ENCODE data around the gene DDX10.
"Not testable (repeated sequence)": the region's sequence is repeated elsewhere in the genome, so short reads cannot be mapped to it uniquely, and the experiment has no call there.

DDX10 gene

GRCh38 chr11:108768964-108769363 is 104.1 kb downstream of the DDX10 start:
- DNase-seq (ENCODE audit: low read depth in 4 of 4, low spot score in 1 of 4) = no peak

- DNase-seq (ENCODE audit: low read depth in 4 of 4, low spot score in 1 of 4) = no peak
Measured at GRCh38 chr11:108774037-108774730, 109.3 kb downstream of the DDX10 start.

GRCh38 chr11:108775324-108775723 is 110.5 kb downstream of the DDX10 start:
- no peak for DNase-seq (ENCODE audit: low read depth in 4 of 4, low spot score in 1 of 4)

GRCh38 chr11:108779147-108779546 is 114.3 kb downstream of the DDX10 start:
- DNase-seq (ENCODE audit: low read depth in 4 of 4, low spot score in 1 of 4) = not testable (repeated sequence)

GRCh38 chr11:108780119-108780518 is 115.2 kb downstream of the DDX10 start:
- no peak for DNase-seq (ENCODE audit: low read depth in 4 of 4, low spot score in 1 of 4)

GRCh38 chr11:108781946-108782345 is 117.1 kb downstream of the DDX10 start:
- DNase-seq (ENCODE audit: low read depth in 4 of 4, low spot score in 1 of 4) = no peak

- DNase-seq (ENCODE audit: low read depth in 4 of 4, low spot score in 1 of 4) = no peak
Measured at GRCh38 chr11:108786281-108786990, 121.6 kb downstream of the DDX10 start.

- no peak for DNase-seq (ENCODE audit: low read depth in 4 of 4, low spot score in 1 of 4)
Measured at GRCh38 chr11:108787105-108787504, 122.2 kb downstream of the DDX10 start.

- no peak for DNase-seq (ENCODE audit: low read depth in 4 of 4, low spot score in 1 of 4)
Measured at GRCh38 chr11:108788565-108789199, 123.8 kb downstream of the DDX10 start.

GRCh38 chr11:108790501-108791299 is 125.8 kb downstream of the DDX10 start:
- DNase-seq (ENCODE audit: low read depth in 4 of 4, low spot score in 1 of 4) = no peak

GRCh38 chr11:108793138-108793537 is 128.3 kb downstream of the DDX10 start:
- DNase-seq (ENCODE audit: low read depth in 4 of 4, low spot score in 1 of 4) = no peak

- no peak for DNase-seq (ENCODE audit: low read depth in 4 of 4, low spot score in 1 of 4)
Measured at GRCh38 chr11:108793611-108794010, 128.7 kb downstream of the DDX10 start.

GRCh38 chr11:108796551-108796950 is 131.7 kb downstream of the DDX10 start:
- no peak for DNase-seq (ENCODE audit: low read depth in 4 of 4, low spot score in 1 of 4)

- DNase-seq (ENCODE audit: low read depth in 4 of 4, low spot score in 1 of 4) = no peak
Measured at GRCh38 chr11:108797578-108798100, 132.8 kb downstream of the DDX10 start.

- DNase-seq (ENCODE audit: low read depth in 4 of 4, low spot score in 1 of 4) = no peak
Measured at GRCh38 chr11:108802492-108802891, 137.6 kb downstream of the DDX10 start.

GRCh38 chr11:108803776-108804175 is 138.9 kb downstream of the DDX10 start:
- no peak for DNase-seq (ENCODE audit: low read depth in 4 of 4, low spot score in 1 of 4)

- DNase-seq (ENCODE audit: low read depth in 4 of 4, low spot score in 1 of 4) = no peak
Measured at GRCh38 chr11:108804511-108804910, 139.6 kb downstream of the DDX10 start.

GRCh38 chr11:108805030-108805429 is 140.2 kb downstream of the DDX10 start:
- DNase-seq (ENCODE audit: low read depth in 4 of 4, low spot score in 1 of 4) = no peak

GRCh38 chr11:108807262-108807661 is 142.4 kb downstream of the DDX10 start:
- DNase-seq (ENCODE audit: low read depth in 4 of 4, low spot score in 1 of 4) = no peak

GRCh38 chr11:108813086-108813485 is 148.2 kb downstream of the DDX10 start:
- no peak for DNase-seq (ENCODE audit: low read depth in 4 of 4, low spot score in 1 of 4)

GRCh38 chr11:108817976-108818375 is 153.1 kb downstream of the DDX10 start:
- no peak for DNase-seq (ENCODE audit: low read depth in 4 of 4, low spot score in 1 of 4)

Data from stimulated activated CD4-positive, alpha-beta T cell treated with anti-CD3 and anti-CD28 coated beads, Interleukin-1b, Interleukin-23, amount 100 ng/mL, for 24 hours (primary cell).